OCI-LY1 (cell line): Measurements from ENCODE around the gene EIF1AD.

Experiments used
- EZH2 ChIP-seq: fragments of 200-600 bp; sonication (generic), shearing (Covaris generic); IDR thresholded peaks from 2 replicates; pipeline ENCODE4 v1.8.0; 2017; ENCODE audit warnings: borderline replicate concordance, mixed run types, mild to moderate bottlenecking, antibody characterized with exemption, low read length, moderate library complexity, mixed read lengths
- TF ChIP-seq, protein P1 (sequence below): fragments of 200-600 bp; sonication (generic), shearing (Covaris generic); IDR thresholded peaks from 2 replicates; pipeline ENCODE4 v1.5.1; 2017; ENCODE audit warnings: mild to moderate bottlenecking, antibody characterized with exemption, low read length, moderate library complexity, mixed read lengths

GRCh38 chr11:65979261-65979759 lies 22.6 kb downstream of the EIF1AD start:
- TF ChIP-seq, protein P1, sequence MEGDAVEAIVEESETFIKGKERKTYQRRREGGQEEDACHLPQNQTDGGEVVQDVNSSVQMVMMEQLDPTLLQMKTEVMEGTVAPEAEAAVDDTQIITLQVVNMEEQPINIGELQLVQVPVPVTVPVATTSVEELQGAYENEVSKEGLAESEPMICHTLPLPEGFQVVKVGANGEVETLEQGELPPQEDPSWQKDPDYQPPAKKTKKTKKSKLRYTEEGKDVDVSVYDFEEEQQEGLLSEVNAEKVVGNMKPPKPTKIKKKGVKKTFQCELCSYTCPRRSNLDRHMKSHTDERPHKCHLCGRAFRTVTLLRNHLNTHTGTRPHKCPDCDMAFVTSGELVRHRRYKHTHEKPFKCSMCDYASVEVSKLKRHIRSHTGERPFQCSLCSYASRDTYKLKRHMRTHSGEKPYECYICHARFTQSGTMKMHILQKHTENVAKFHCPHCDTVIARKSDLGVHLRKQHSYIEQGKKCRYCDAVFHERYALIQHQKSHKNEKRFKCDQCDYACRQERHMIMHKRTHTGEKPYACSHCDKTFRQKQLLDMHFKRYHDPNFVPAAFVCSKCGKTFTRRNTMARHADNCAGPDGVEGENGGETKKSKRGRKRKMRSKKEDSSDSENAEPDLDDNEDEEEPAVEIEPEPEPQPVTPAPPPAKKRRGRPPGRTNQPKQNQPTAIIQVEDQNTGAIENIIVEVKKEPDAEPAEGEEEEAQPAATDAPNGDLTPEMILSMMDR, result no peak
- TF ChIP-seq EZH2, result no peak
